Measurements from ENCODE around the gene TTYH2.

GRCh38 chr17:74196541-74197317, 16.6 kb upstream of the TTYH2 start:
- TF ChIP-seq EP300 (IDR thresholded peaks at IDR 0.05; ENCODE audit: borderline replicate concordance): no peak
- TF ChIP-seq MAX (IDR thresholded peaks at IDR 0.05): no peak
- no peak for TF ChIP-seq REST (IDR thresholded peaks at IDR 0.05; ENCODE audit: low read depth)
- TF ChIP-seq RAD21 (IDR thresholded peaks at IDR 0.05; ENCODE audit: low read depth): no peak
- TF ChIP-seq YY1 (IDR thresholded peaks at IDR 0.05; ENCODE audit: low read depth): no peak
- no peak for TF ChIP-seq NFIC (IDR thresholded peaks at IDR 0.05)
- TF ChIP-seq CREB1 (IDR thresholded peaks at IDR 0.05; ENCODE audit: low read depth): no peak
- TF ChIP-seq EGR1 (IDR thresholded peaks at IDR 0.05): no peak
